ENCODE data around the gene AATK.

Gene AATK

DNA sequence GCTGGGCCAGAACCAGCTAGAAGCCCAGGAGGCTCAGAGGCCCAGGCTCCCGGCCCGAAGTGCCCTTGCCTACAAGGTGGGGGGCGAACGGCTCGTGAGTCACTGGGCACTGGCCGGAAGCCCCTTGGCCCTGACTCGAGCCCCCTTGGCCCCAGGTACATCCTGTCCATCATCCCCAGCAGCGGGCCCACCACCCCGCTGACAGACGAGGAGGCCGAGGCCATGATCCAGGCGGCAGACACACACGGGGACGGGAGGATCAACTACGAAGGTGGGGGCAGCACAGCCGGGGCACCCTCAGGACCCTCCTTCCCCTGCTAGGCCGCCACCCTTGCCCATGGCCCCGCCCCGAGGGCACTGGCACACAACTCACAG is 15.8 kb upstream of the AATK start:
- DNase-seq: no peak

DNA sequence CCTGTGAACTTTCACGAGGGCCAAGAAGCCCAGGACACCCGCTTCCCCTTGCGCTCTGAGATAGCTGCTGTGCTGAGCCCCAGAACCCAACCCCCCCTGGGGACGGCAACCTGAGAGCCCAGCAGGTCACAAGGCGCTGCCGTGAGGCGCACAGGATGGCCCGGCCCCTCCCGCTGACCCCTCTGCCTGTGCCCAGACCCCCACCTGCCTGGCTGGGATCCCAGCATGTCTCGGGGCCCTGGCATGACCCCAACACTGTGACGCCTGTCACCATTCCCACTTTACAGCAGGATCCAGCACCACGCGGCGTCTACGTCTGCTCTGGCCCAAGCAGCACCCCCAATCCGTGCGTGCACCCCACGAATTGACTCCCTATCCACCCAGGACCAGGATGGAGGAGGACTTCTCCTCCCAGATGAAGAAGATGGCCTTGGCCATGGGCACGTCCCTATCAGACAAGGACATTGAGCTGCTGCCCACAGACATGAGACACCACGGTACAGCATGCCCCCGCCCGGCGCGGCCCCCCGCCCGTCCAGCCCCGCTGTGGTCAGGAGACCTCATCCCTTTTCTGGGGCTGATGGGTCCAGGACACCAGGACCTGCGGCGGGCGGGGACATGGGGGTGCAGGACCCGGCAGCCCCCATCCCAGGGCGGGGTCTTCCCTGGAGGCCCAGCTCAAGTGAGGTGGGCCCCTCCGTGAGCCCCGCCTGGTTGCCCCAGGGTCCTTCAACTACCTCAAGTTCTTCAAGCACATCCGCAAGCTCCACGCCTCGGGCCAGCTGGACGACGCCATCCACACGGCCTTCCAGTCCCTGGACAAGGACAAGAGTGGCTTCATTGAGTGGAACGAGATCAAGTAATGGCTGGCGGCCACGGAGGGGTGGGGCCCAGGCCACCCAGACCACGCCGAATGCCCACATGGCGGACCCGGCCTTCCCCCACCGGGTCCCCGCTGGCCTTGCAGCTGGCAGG is 15.1 kb upstream of the AATK start:
- DNase-seq: no peak

DNA sequence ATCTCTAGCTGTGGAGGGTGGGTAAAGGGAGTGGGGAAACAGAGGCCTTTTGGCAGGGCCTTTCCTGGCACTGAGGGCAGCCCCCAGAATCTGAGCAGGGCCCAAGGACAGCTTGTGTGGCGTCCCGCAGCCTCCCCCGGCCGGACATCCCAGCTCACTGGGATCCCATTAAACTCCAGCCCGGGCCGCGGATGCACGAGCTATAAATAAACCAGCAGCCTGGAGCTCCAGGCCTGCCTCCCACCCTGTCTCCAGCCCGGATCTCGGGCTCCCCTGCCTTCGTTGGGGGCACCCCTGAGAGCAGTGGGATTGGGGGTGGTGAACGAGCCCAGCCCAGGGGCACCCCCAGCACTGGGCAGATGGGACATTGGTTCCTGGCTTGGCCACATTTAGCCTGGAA is 13.8 kb upstream of the AATK start:
- DNase-seq: no peak

DNA sequence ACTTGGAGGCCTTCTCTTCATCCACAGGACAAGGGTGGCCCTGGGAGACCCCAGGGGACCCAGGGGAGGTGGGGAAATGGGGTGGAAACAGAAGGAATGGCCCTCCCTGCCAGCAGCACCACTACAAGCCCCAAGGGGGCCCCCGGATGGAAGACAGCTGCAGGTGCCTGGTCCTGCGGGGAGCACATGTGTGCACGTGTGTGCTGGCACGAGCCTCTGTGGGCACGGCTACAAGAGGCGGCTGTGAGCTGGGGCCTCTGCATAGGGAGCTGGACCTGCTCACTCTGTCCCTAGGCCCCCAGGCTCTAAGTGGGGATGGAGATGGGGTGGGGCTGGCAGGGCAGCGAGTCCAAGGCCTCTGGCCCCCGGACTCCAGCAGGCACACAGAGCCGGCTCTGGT is 13.2 kb upstream of the AATK start:
- no peak for DNase-seq

DNA sequence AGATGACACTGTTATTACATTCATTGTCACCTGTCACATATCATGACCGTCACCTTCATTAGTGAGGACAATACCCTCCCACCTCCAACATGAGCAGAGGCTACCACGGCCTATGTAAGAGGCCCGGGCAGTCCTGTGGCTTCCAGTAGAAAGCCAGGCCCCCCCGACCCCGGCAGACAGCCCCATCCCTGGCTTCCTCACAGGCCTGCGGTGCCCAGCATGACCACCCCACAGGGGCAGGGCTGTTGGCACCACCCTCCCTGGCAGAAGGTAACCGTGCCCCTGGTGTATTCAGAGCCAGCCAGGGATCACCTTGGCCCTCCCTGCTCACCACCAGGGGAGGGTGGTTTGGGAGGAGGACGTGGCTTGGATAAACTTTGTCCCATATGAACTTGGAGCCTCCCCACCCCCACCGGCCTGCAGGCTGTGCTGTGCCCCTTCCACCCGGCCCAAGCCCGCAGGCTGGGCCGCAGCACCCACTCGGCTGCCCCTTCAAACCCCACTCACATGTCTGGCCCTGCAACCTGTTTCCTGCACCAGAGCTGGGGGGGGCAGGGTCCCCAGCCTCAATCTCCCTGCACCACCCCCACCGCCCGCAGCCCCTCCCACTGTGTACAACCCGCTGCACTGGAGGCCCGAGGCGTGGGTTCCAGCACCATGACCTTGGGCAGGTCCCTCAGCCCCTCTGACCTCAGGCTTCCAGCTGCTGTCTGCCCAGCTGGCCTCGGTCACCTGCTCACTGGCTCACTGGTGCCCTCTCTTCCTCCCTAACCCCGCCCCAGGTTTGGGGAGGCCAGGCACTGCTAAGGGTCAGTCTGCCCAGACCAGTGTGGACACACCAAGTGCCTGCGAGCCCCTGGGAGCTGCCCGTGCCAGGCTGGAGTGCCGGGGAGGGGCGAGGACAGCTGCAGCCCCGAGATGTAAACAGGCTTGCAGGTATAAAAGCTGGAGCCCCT is 12.4 kb upstream of the AATK start:
- no peak for DNase-seq

DNA sequence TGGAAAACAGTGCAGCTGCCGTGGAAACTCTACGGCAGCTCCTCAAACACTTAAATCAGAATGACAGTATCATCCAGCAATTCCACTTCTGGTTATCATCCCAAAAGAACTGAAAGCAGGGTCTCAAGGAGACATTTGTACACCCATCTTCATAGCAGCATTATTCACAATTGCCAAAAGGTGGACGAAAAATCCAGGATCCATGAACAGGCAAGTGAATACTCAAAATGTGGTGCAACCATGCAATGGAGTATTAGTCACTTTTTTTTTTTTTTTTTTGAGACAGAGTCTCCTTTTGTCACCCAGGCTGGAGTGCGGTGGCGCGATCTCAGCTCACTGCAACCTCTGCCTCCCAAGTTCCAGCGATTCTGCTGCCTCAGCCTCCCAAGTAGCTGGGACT is 10.6 kb upstream of the AATK start:
- DNase-seq: no peak

DNA sequence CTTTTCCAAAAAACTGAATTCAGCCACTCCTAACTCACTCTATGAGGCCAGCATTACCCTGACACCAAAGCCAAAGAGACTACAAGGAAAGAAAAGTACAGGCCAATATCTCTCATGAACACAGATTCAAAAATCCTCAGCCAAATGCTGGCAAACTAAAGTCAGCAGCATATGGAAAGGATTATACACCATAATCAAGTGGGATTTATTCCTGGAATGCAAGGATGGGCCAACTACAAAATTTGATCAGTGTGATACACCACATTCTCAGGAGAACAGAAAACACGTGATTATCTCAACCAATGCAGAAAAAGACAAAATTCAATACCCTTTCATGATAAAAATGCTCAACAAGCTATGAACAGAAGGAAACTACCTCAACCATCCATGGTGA is 7.7 kb upstream of the AATK start:
- DNase-seq: no peak

DNA sequence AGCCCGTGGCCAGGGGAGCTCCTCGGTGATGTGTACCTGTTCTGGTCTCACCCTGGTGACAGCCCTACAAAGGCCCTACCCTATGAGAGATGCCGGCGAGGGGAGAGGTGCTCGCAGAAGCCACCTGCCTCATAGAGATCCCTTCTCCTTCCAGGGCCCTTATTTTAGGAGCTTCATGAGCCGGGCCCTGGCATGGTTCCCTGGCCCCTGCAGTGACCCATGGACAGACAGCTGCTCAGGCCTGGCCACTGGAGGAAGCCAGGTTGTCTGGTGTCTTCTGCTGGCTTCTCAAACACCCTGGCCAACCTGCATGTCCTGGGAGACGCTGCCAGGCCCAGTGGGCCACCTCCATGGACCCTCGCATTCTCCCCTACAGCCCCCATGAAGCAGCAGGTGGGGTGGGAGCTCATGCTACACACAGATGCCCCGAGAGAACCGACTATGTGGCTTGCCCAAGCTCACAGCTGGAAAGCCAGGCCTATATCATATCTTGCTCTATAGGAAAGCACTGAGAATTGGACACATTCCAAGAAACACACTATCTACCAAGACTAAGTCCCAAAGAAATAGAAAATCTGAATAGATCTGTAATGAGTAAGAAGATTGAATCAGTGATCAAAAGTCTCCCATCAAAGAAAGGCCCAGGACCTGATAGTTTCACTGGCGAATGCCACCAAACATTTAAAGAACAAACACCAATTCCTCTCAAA is 7.2 kb upstream of the AATK start:
- DNase-seq: no peak

DNA sequence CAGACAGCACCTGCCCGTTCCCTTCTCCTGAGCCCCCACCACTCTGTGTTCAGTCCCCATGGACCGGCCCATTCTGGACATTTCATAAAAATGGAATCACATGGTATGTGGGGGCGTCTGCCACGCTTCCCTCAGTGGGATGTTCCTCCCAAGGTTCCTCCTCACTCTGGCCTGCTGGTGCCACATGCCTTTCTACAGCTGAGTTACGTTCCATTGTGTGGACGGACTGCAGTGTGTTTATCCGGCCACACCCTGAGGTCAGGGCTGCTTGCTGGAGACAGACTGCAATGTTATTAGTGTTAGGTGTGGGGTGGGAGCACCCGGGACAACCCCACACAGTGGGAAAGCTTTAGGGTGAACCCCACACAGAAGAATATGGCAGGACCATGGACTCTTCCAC is 5.9 kb upstream of the AATK start:
- DNase-seq: no peak

DNA sequence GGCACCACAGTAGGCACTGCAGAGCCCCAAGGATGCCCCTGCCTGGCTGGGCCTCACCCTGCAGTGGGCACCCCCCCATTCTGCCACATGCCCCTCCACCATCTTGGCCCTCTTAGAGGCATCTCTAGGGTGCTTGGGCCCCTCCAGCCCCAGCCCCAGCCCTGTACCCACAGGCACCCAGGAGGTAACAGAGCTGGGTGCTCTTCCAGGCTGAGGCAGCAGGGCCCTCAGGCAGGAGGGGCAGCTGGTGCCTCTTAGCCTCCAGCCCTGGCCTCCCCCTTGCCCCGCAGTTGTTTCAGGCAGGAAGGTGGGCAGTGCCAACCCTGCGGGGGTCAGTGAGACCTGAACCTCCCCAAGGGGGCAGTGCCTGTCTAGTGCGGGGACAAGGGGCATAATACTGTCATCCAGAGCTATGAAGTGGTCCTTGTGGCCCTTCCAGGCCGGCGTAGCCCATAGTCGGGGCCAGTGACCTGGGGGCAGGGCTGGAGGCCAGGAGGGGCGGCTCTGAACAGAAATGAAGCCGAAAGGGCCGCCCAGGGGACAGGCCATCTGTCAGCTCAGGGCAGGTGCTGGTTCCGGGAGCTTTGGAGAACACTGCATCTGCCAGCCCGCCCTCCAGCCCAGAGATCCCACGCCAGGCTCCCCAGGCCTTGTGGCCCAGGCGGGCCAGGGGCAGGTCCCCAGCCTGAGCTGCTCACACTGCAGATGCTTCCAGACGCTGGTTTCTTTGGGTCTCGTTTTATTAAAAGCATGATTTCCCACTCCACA is 4.9 kb upstream of the AATK start:
- no peak for DNase-seq

DNA sequence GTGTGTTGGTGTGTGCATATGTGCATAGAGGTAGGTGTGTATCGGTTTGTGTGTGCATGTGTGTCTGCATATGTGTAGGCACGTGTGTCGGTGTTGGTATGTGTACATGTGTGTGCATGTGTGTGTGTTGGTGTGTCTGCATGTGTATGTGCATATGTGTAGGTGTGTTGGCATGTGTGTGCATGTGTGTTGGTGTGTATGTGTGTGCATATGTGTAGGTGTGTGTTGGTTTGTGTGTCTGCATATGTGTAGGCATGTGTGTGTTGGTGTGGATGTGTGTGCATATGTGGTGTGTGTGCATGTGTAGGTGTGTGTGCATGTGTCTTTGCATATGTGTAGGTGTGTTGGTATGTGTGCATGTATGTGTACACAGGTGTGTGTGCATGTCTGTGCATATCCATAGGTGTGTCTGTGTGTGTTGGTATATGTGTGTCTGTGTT is 3.9 kb upstream of the AATK start:
- DNase-seq: no peak

DNA sequence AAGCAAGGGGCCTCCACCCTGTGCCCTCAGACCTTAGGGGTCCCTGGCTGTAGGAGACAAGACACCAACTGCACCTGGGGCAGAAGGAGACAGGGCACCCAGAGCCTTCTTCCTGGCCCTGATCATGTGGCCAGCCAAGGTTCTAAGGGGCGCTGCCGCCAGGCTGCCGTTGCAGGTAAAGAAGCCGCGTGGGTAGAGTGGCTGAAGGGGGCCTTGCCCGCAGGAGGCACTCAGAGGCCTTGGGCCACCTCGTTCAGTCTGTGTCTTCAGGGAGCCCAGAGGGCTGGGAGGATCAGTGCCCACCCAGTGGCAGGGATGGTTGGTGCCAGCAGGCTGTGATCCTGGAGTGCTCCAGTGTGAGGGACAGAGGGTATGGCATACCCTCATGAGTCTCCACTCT is 1.6 kb upstream of the AATK start:
- DNase-seq: no peak

DNA sequence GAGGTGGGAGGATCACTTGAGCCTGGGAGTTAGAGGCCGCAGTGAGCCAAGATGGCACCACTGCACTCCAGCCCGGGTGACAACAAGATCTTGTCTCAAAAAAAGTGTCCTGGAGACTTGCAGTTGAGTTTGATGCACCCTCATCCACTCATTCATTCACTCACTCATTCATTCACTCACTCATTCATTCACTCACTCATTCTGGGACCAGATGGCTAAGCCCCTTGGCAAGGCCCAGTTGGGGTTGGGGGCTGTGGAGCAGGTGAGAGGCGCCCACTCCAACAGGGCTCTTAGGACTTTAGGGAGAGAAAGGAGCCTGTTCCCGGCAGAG is 1.1 kb upstream of the AATK start:
- no peak for DNase-seq

DNA sequence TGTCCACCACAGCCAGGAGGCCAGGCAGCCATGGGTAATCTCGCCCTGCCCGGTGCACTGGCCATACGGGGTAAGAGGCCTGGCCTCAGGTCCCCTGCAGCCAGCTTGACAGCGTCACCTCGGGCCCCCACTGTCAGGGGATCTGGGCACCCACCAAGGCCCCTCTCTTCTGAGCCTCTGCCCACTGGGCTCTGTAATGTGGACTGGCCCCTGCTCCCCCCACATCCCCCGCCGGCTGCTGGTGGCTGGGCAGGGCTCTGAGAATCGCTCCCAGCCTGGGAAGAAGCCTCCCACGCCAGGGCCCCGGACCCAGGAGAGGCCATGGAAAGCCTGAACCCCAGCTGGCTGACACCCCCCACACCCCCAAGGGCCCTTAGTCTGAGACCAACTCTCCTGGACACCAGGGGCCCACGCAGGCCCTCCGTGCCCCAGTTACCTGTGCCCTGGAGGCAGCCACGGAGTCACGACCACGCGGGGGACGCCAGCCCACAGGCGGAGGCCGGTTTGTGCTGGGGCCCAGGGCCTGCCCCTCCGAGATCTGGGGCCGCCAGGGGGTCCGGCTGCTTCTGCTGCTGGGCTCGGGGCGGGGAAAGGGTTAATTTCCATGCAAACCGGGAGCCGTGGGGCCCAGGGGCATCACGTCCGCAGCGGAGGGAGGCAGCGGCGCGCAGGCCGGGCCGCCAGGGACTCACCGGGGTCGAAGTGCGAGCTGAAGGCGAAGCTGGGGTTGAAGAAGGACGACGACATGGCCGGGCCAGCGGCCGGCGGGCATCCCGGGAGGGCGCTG is 582 bp downstream of the AATK start, which contains the start of gene PVALEF:
TSS of gene PVALEF (plus strand) at position 262 of the 787 bp plus-strand sequence. CDS start 15,720 bp downstream, outside the sequence.
- DNase-seq: no peak

DNA sequence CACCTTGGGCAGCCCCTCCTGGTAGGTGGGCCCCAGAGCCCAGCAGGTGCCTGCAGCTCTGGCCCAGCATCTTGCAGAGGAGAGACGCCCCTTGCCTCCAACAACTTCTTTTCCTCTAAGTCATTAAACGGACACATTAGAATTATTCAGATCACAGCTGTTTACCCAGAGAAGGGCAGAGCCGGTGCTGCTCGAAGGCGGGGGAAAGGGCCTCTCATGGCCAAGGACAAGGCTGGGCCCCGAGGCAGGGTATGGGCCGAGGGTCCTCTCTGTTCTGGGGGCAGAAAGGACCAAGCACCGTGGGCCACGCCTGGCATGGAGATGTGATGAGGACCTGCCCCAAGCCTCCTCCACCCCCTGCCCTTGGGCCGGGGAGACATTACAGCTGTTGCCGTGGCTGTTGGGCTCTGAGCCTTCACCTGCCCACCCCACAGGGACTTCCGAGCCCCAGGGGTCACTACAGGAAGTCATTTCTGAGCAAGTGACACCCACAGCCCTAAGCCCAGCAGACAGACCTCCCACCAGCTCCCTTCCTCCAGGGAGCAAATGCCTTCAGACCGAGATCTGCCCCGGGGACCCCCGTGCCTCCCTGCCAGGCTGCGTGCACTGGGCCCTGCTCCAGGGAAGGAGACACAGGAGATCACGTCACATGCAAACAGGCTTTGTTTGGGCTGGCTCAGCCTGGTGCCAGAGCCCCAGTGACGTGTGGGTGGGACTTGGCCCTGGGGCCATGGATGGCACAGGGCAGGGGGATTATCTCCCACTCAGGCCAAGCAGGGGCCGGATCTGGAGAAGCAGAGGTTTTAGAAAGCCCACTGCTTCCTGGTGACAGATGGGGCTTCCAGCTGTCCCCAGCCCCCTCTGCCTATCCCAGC is 1.4 kb downstream of the AATK start:
- no peak for DNase-seq

DNA sequence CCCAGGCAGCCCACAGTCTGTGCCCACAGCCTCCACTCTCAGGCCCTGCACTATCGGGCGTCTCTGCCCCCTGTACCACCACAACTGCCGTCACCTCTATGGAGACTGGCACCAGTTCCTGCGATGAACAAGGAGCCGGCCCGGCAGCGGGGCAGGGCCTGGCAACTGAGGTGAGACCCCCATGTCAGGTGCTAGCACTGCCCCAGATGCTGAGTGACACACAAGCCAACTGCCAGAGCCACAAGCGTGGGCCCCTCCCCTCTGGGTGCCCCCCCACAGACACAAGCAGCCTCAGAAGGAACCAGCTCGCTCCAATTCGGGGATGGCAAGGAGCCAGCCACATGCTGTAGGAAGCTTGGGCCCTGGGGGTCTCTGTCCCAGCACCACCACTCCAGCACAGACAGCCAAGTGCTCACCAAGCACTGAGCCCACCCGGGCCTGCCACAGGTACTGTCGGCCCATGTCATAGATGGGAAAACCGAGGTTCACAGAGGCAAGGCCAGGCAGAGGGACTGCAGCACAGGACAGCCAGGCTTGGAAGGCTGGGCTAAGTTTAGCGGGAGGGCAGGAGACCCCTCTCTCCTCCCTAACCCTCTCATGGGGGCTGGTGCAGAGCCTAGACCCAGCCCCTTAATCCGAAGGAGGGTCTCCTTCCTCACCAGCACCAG is 2.2 kb downstream of the AATK start:
- DNase-seq: no peak

DNA sequence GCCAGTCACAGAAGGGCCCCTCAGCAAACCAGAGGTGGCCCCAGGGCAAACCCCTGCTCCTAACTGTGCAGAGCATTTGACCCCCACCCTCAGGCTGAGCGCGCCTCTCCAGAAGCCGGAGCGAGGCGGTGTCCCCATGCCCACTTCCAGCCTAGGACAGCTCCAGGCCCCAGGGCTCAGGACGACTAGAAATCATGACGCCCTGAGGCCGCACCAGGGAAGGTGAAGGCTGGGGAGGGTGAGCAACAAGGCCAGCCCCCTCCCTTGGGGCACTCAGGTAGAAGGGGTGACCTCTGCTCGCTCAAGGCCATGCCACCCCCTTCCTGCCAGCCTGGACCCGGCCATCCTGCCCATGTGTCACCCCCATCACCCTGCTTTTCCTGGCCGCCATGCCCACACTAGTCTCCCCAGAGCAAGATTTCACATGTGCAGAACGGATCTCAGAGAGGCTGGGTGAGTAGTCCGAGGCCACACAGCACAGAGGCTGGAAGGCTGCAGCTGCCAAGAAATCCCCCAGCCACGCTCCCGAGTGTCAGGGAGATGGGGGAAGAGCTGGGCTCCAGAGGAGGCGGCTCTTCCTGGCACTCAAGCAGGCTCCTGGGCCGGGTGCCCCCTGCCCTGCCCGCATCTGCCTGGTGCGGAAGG is 2.8 kb downstream of the AATK start:
- no peak for DNase-seq

DNA sequence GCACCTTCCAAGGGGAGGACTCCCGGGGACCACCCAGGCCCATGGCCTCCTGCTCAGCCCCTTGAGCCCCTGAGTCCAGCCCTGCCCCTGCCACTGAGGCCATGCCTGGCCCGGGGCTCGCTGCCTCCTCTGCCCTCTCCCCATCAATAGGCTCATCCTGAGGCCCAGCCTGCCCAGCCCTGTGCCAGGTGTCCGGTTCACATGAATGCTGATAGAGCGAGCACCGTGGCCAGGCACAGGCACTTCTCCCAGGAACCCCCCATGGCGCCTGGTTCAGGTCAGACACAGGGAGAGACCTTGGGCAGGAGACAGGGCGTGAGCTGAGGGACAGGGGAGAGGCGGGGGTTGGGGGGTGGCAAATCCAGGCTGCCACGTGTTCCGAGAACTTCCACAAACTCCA is 3.5 kb downstream of the AATK start:
- DNase-seq: no peak

DNA sequence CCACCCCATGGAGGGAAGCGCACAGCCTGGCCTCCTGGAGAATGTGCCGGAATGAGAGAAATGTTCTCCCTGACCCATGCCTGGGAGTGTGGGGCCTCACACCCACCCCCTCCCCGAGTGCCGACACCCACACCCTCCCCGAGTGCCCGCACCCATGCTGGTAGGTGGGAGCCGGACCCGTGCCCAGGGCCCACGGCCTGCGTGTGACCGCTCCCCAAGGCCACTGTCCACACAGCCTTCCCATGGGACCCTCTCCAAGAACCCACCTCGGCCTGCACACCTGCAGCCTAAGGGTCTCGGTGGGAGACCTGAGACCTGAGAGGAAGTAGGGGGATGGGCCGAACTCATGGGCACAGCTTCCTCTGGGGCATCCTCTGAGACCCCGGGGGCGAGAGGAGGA is 4.0 kb downstream of the AATK start:
- no peak for DNase-seq
